Calu3 (cell line): ENCODE measurements around the gene CIB2. TPM values are rescaled to one million over a fixed set of nuclear protein-coding genes. Genes with fewer than 3 reads are reported as not detected.
A peak's percentile ranks its signal among the peaks of the same experiment; 100 is the strongest.

Source experiments
- BruUV-seq: library from RNA; stranded (reverse); fragments of 400-500 nt; replicated peaks from 2 replicates; lab custom pipeline; 2021; lab: Mats Ljungman, UMichigan
- CTCF ChIA-PET: fragments of 300-600 bp; sonication (Branson Sonifier 250); formaldehyde crosslinking; loops from one replicate; lab custom pipeline; 2022; ENCODE audit warnings: antibody characterized with exemption; lab: Charles Lee
- DNase-seq: peaks from one replicate; pipeline ENCODE4 v3.0.0; 2022
- H3K27ac Mint-ChIP-seq: one replicate; pipeline ENCODE4 v1.8.0; 2022; ENCODE audit warnings: mixed read lengths; ENCODE audit not compliant: unreplicated experiment
- H3K27me3 Mint-ChIP-seq: one replicate; pipeline ENCODE4 v1.8.0; 2022; ENCODE audit warnings: mixed read lengths; ENCODE audit not compliant: unreplicated experiment
- H3K36me3 Mint-ChIP-seq: one replicate; pipeline ENCODE4 v1.8.0; 2022; ENCODE audit warnings: mild to moderate bottlenecking, moderate library complexity, mixed read lengths; ENCODE audit not compliant: insufficient read depth, unreplicated experiment
- H3K4me1 Mint-ChIP-seq: one replicate; pipeline ENCODE4 v1.8.0; 2022; ENCODE audit warnings: mild to moderate bottlenecking, low read depth, mixed read lengths; ENCODE audit not compliant: unreplicated experiment
- H3K4me3 Mint-ChIP-seq: one replicate; pipeline ENCODE4 v1.8.0; 2022; ENCODE audit warnings: mild to moderate bottlenecking, low read depth, moderate library complexity, mixed read lengths; ENCODE audit not compliant: unreplicated experiment
- H3K9me3 Mint-ChIP-seq: one replicate; pipeline ENCODE4 v1.8.0; 2022; ENCODE audit warnings: low read depth, mixed read lengths; ENCODE audit not compliant: unreplicated experiment
- CTCF ChIP-seq: fragments of 200-600 bp; IDR thresholded peaks from one replicate; pipeline ENCODE4 v1.8.0; 2022; ENCODE audit warnings: antibody characterized with exemption; ENCODE audit not compliant: unreplicated experiment
- intact Hi-C: fragments of 100-400 bp; cut with micrococcal nuclease; formaldehyde crosslinking; loops from one replicate; pipeline ENCODE4 v1.10.0; 2022; ENCODE audit not compliant: unreplicated experiment
- total RNA-seq: library from RNA; stranded (reverse); gene quantifications from 2 replicates; pipeline ENCODE4 v1.2.3, GENCODE V29; 2022

Gene CIB2
- total RNA-seq, 1 experiment from 2014 or later, result 15.7 TPM

DNA sequence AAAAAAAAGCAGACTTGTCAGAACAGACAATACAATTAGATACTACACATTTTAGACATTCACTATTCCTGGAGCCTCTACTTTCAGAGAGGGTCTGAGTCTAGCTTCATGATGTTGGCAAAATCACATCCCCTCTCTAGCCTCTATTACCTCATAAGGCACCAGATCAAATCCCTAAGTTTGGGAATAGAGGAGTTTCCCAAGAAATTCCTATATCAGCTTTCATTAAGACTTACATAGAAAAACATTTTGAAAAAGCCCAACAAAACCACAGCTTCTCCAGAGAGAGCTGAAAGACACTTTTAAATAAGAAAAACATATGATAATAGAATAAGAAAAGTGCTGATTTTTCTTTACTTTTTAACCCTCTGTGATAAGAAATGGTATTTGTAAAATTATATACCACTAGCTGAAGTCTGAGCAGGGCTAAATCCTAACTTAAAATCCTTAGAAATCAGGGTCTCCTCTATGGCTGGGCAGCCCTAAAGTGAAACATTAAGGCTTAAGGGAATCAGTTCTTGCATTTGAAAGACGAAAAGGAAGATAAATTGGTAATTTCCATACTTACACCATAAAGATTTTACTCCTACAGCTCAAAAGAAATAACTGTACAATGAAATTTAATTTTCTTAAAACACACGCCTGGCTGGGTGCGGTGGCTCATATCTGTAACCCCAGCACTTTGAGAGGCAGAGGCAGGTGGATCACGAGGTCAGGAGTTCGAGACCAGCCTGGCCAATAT is 58.0 kb downstream of the CIB2 start:
- CTCF ChIA-PET, result interaction anchor here (0.7 kb wide), 1 partner anchor 8 kb away, joined by 3 read pairs; no protein-coding TSS in a partner anchor
- H3K27ac Mint-ChIP-seq, result no peak overlapping the region
- no peaks in the 10 kb centered on the region for H3K9me3 Mint-ChIP-seq
- BruUV-seq, result no TSS peak
- DNase-seq, result no peak
- H3K4me1 Mint-ChIP-seq, result peaks cover 17% of the 10 kb centered on the region
- TF ChIP-seq CTCF, result no peak
- H3K27me3 Mint-ChIP-seq, result no peaks in the 10 kb centered on the region
- H3K36me3 Mint-ChIP-seq, result peaks cover 31% of the 10 kb centered on the region
- no peak overlapping the region for H3K4me3 Mint-ChIP-seq
- intact Hi-C loops, result no loop called here

GRCh38 chr15:78072080-78072892 is 59.0 kb downstream of the CIB2 start:
- peaks cover 22% of the 10 kb centered on the region for H3K36me3 Mint-ChIP-seq
- H3K4me3 Mint-ChIP-seq, result no peak overlapping the region
- intact Hi-C loops, result no loop called here
- no peaks in the 10 kb centered on the region for H3K27me3 Mint-ChIP-seq
- TF ChIP-seq CTCF, result no peak
- CTCF ChIA-PET, result no interaction called here
- no peak for DNase-seq
- BruUV-seq, result no TSS peak
- H3K4me1 Mint-ChIP-seq, result peaks cover 17% of the 10 kb centered on the region
- no peaks in the 10 kb centered on the region for H3K9me3 Mint-ChIP-seq
- H3K27ac Mint-ChIP-seq, result no peak overlapping the region

DNA sequence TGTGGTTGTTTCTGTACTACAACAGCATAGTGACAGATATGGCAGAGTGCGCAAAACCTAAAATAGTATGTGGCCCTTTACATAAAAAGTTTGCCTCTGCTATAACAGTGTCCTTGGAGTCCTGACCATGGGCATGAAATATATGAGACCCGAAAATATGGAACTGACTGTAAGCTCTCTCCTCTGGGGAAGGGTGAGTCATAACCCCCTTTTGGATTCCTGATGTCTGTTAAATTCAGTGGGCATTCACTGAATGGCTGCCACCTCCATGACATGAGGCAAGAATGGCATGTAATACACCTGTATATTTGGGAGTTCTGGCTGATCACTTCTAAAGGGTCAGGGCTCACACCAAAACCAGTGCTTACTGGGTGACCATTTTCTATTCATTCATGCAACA is 59.9 kb downstream of the CIB2 start:
- no TSS peak for BruUV-seq
- peaks cover 13% of the 10 kb centered on the region for H3K36me3 Mint-ChIP-seq
- no peaks in the 10 kb centered on the region for H3K27me3 Mint-ChIP-seq
- intact Hi-C loops, result no loop called here
- H3K4me1 Mint-ChIP-seq, result peaks cover 17% of the 10 kb centered on the region
- no peak overlapping the region for H3K27ac Mint-ChIP-seq
- TF ChIP-seq CTCF, result no peak
- CTCF ChIA-PET, result no interaction called here
- DNase-seq, result no peak
- H3K4me3 Mint-ChIP-seq, result no peak overlapping the region
- H3K9me3 Mint-ChIP-seq, result no peaks in the 10 kb centered on the region

GRCh38 chr15:78070049-78070700 is 61.1 kb downstream of the CIB2 start:
- H3K27ac Mint-ChIP-seq, result peak overlapping the region; percentile 45
- H3K4me1 Mint-ChIP-seq, result peaks cover 11% of the 10 kb centered on the region

More at GRCh38 chr15:78070049-78070700, 61.1 kb downstream of the CIB2 start:
- intact Hi-C loops, result no loop called here
- CTCF ChIA-PET, result no interaction called here
- TF ChIP-seq CTCF, result no peak
- Mint-ChIP-seq H3K9me3 (no peaks in the 10 kb centered on the region), H3K36me3 (peaks cover 1% of the 10 kb centered on the region), H3K27me3 (no peaks in the 10 kb centered on the region), H3K4me3 (no peak overlapping the region)
- no peak for DNase-seq
- no TSS peak for BruUV-seq
